DOHH2 (cell line): ENCODE results near the gene P2RY6.

Experiments
- H3F3A ChIP-seq: fragments of 200-600 bp; sonication (generic), shearing (Covaris generic); 2 replicates; pipeline ENCODE4 v1.6.0; 2016; ENCODE audit warnings: antibody characterized with exemption, mild to moderate bottlenecking; ENCODE audit not compliant: control insufficient read depth, insufficient read depth
- H3K27ac ChIP-seq: fragments of 200-600 bp; sonication (generic); 2 replicates; pipeline ENCODE4 v1.5.1; 2014; ENCODE audit warnings: low read depth, mild to moderate bottlenecking, low read length, moderate library complexity
- H3K27me3 ChIP-seq: fragments of 200-600 bp; sonication (generic); 2 replicates; pipeline ENCODE4 v1.6.1; 2014; ENCODE audit warnings: mild to moderate bottlenecking, low read length, mixed read lengths; ENCODE audit not compliant: control insufficient read depth
- H3K36me3 ChIP-seq: fragments of 200-600 bp; sonication (generic); 2 replicates; pipeline ENCODE4 v1.6.1; 2014; ENCODE audit warnings: mild to moderate bottlenecking, low read length, moderate library complexity, mixed read lengths; ENCODE audit not compliant: control insufficient read depth
- H3K4me1 ChIP-seq: fragments of 200-600 bp; sonication (generic); 2 replicates; pipeline ENCODE4 v1.6.1; 2014; ENCODE audit warnings: mild to moderate bottlenecking, low read length, mixed read lengths; ENCODE audit not compliant: control insufficient read depth
- H3K4me2 ChIP-seq: fragments of 200-600 bp; sonication (generic); 2 replicates; pipeline ENCODE4 v1.6.0; 2014; ENCODE audit warnings: mild to moderate bottlenecking, low read length, moderate library complexity
- H3K4me3 ChIP-seq: fragments of 200-600 bp; sonication (generic); 2 replicates; pipeline ENCODE4 v1.5.1; 2014; ENCODE audit warnings: mild to moderate bottlenecking, low read length, mixed read lengths
- H3K79me2 ChIP-seq: fragments of 200-600 bp; sonication (generic); 2 replicates; pipeline ENCODE4 v1.6.1; 2014; ENCODE audit warnings: mild to moderate bottlenecking, low read length, mixed read lengths; ENCODE audit not compliant: control insufficient read depth
- H3K9me2 ChIP-seq: fragments of 200-600 bp; sonication (generic); replicated peaks from 2 replicates; pipeline ENCODE4 v1.6.1; 2014; ENCODE audit warnings: mild to moderate bottlenecking, low read length, mixed read lengths; ENCODE audit not compliant: control insufficient read depth
- H3K9me3 ChIP-seq: fragments of 200-600 bp; sonication (generic); 2 replicates; pipeline ENCODE4 v1.6.1; 2014; ENCODE audit warnings: antibody characterized with exemption, low read length, mixed read lengths; ENCODE audit not compliant: control insufficient read depth, insufficient read depth
- H4K20me1 ChIP-seq: fragments of 200-600 bp; sonication (generic); 2 replicates; pipeline ENCODE4 v1.6.0; 2014; ENCODE audit warnings: low read depth, mild to moderate bottlenecking, antibody characterized with exemption, low read length, moderate library complexity; ENCODE audit not compliant: control insufficient read depth, insufficient read depth
- EZH2phosphoT487 ChIP-seq: fragments of 200-600 bp; sonication (generic); IDR thresholded peaks from 2 replicates; pipeline ENCODE4 v1.6.1; 2017; ENCODE audit warnings: borderline replicate concordance, mild to moderate bottlenecking, antibody characterized with exemption, low read length, moderate library complexity, mixed read lengths
- TF ChIP-seq, protein P1 (sequence below): fragments of 200-600 bp; sonication (generic); IDR thresholded peaks from one replicate; pipeline ENCODE4 v1.5.1; 2014; ENCODE audit warnings: antibody characterized with exemption, mild to moderate bottlenecking, low read depth, low read length; ENCODE audit not compliant: poor library complexity, severe bottlenecking

The P2RY6 gene

DNA sequence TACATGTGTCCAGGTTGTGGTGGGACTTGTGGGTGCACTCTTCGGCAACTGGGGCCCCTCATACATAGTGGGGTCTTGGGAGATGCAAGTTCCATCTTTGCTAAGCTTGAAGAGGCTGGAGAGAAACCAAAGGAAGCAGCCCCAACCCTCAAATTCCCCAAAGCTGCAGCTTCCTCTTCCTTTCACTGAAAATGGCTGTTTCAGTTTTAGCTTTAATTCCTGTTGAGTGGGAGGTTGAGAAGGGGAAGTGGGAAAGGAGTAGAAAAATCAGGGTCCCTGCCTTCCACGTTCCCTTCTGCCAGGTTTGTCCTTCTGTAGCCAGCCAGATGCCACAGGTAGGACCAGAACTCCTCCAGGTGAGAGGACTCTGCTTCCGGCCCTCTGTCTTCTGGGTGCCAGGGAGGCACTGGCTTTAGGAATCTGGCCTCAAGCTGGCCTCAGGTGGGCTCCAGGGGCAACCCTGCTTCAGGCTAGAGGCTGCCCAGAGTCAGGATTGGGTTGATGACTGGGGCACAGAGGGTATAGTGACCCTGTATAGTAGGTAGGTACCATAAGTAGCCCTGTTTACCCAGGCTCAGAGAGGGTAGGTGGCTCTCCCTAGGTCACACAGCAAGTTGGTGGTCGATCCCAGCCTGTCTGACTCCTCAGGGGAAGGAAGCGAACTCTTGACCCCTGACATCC is 16.2 kb downstream of the P2RY6 start:
- peaks cover 23% of the 10 kb centered on the region for H3K4me1 ChIP-seq

DNA sequence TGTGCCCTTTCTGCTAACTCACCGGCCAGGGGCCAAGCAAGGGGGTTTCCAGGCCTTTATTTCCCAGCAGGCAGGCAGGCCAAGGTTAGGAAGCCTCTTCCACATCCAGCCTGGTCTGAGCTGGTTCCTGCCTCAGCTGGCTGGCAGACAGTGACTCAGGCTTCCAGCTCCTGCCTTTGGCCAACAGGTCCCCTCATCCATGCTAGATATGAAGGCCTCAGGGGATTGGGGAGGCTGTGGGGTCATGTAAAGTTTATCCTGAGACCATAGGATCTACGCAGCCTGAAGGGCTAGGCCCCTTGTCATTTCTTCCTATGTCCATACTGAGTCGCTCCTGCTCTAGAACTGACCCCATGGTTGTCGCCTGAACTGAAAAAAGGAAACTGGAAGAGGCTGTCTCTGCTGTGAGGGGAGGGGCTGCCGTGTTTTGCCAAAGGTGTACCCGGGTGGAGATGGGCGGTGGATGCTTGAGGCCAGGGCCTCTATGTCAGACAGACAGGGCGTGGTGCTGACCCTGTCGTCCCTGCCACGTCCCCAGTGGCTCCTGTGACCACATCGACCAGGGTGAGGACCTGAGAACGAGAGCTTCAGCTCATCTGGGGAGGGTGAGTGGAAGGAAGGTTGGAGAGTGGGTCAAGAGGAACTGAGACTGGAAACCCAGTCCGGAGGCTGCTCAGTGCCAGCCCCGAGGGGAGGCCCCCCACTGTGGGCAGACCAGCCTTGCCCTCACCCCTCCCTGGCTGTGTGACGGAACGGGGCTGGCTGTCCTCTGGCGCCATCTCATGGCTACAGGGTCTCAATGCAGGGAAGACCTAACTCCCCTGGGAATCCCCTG is 17.0 kb downstream of the P2RY6 start:
- TF ChIP-seq EZH2phosphoT487: no peak
- TF ChIP-seq, protein P1, sequence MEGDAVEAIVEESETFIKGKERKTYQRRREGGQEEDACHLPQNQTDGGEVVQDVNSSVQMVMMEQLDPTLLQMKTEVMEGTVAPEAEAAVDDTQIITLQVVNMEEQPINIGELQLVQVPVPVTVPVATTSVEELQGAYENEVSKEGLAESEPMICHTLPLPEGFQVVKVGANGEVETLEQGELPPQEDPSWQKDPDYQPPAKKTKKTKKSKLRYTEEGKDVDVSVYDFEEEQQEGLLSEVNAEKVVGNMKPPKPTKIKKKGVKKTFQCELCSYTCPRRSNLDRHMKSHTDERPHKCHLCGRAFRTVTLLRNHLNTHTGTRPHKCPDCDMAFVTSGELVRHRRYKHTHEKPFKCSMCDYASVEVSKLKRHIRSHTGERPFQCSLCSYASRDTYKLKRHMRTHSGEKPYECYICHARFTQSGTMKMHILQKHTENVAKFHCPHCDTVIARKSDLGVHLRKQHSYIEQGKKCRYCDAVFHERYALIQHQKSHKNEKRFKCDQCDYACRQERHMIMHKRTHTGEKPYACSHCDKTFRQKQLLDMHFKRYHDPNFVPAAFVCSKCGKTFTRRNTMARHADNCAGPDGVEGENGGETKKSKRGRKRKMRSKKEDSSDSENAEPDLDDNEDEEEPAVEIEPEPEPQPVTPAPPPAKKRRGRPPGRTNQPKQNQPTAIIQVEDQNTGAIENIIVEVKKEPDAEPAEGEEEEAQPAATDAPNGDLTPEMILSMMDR: peak; percentile 95
- H3K36me3 ChIP-seq: no peaks in the 10 kb centered on the region
- H3K9me3 ChIP-seq: no peaks in the 10 kb centered on the region
- no peaks in the 10 kb centered on the region for H3K9me2 ChIP-seq
- H3K4me1 ChIP-seq: peaks cover 23% of the 10 kb centered on the region
- H3K27ac ChIP-seq: no peak overlapping the region
- peak overlapping the region; percentile 45 for H3K4me2 ChIP-seq
- no peaks in the 10 kb centered on the region for H4K20me1 ChIP-seq
- no peaks in the 10 kb centered on the region for H3K79me2 ChIP-seq
- 0 out of 2 replicates have a peak, but pooled peaks cover 3% of the 10 kb centered on the region for H3K27me3 ChIP-seq
- no peaks in the 10 kb centered on the region for H3F3A ChIP-seq
- peak overlapping the region; percentile 1 for H3K4me3 ChIP-seq

More for the DNA sequence above, 16.2 kb downstream of the P2RY6 start:
- no peak for TF ChIP-seq EZH2phosphoT487
- TF ChIP-seq, protein P1: no peak
- Histone ChIP-seq H4K20me1 (no peaks in the 10 kb centered on the region), H3K9me2 (no peaks in the 10 kb centered on the region), H3K9me3 (no peaks in the 10 kb centered on the region), H3F3A (no peaks in the 10 kb centered on the region), H3K4me2 (peak overlapping the region; percentile 45), H3K79me2 (no peaks in the 10 kb centered on the region), H3K27ac (no peak overlapping the region), H3K36me3 (no peaks in the 10 kb centered on the region), H3K4me3 (no peak overlapping the region), H3K27me3 (0 out of 2 replicates have a peak, but pooled peaks cover 1% of the 10 kb centered on the region)

DNA sequence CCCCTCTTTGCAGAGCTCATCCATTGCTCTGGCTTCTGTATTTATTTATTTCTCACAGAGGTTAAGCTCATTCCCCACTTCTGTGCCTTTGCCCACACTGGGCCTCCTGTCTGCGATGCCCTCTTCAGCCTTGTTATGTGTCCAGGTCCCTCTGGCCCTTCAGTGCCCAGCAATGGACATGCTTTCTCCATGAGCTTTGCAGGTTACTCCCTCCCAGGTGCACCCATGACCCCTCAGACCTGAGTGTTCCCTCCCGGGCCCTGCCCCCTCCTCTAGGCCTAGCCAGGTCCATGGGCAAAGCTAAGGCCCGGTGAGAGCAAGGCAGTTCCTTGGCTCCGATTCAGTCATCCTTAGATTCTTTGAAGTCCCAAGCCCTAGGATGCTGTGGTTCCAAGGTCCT is 18.4 kb downstream of the P2RY6 start:
- no peaks in the 10 kb centered on the region for H4K20me1 ChIP-seq
- no peak overlapping the region for H3K27ac ChIP-seq
- H3K36me3 ChIP-seq: no peaks in the 10 kb centered on the region
- no peak overlapping the region for H3K4me2 ChIP-seq
- peaks cover 23% of the 10 kb centered on the region for H3K4me1 ChIP-seq
- H3F3A ChIP-seq: no peaks in the 10 kb centered on the region
- H3K4me3 ChIP-seq: no peak overlapping the region
- no peaks in the 10 kb centered on the region for H3K79me2 ChIP-seq
- no peaks in the 10 kb centered on the region for H3K9me3 ChIP-seq
- H3K27me3 ChIP-seq: 0 out of 2 replicates have a peak, but pooled peaks cover 6% of the 10 kb centered on the region
- no peak for TF ChIP-seq EZH2phosphoT487
- TF ChIP-seq, protein P1: no peak
- no peaks in the 10 kb centered on the region for H3K9me2 ChIP-seq
